OCI-LY3 (cell line): ENCODE data around the gene TTC14.

Experiments used
- H2AFZ ChIP-seq: fragments of 200-600, 300-600 bp; shearing (Covaris generic); 2 replicates; pipeline ENCODE4 v1.6.0; 2014; ENCODE audit warnings: antibody characterized with exemption, low read depth, low read length
- H3K27ac ChIP-seq: fragments of 200-600, 300-600 bp; sonication (generic); 2 replicates; pipeline ENCODE4 v1.5.1; 2014; ENCODE audit warnings: mild to moderate bottlenecking, low read length, moderate library complexity, mixed read lengths
- H3K27me3 ChIP-seq: fragments of 200-600, 300-600 bp; sonication (generic); 2 replicates; pipeline ENCODE4 v1.6.1; 2014; ENCODE audit warnings: low read depth, low read length, mixed read lengths
- H3K36me3 ChIP-seq: fragments of 200-600, 300-600 bp; sonication (generic); replicated peaks from 2 replicates; pipeline ENCODE3; 2014; ENCODE audit warnings: low read depth, low read length, mixed read lengths
- H3K4me1 ChIP-seq: fragments of 300-600, 200-600 bp; sonication (generic); 2 replicates; pipeline ENCODE4 v1.6.1; 2014; ENCODE audit warnings: low read length, mixed read lengths
- H3K4me2 ChIP-seq: fragments of 200-600, 300-600 bp; sonication (generic); 2 replicates; pipeline ENCODE4 v1.6.1; 2014; ENCODE audit warnings: low read length, mixed read lengths
- H3K4me3 ChIP-seq: fragments of 300-600, 200-600 bp; sonication (generic); 2 replicates; pipeline ENCODE4 v1.5.1; 2014; ENCODE audit warnings: antibody characterized with exemption, mild to moderate bottlenecking, low read length, moderate library complexity
- H3K79me2 ChIP-seq: fragments of 300-600, 200-600 bp; shearing (Covaris generic); 2 replicates; pipeline ENCODE4 v1.6.1; 2014; ENCODE audit warnings: mild to moderate bottlenecking, low read length, mixed read lengths
- H3K9ac ChIP-seq: fragments of 300-600, 200-600 bp; shearing (Covaris generic); 2 replicates; pipeline ENCODE4 v1.6.0; 2014; ENCODE audit warnings: mild to moderate bottlenecking, low read length, moderate library complexity
- H3K9me3 ChIP-seq: fragments of 200-600, 300-600 bp; shearing (Covaris generic); 2 replicates; pipeline ENCODE4 v1.6.1; 2014; ENCODE audit warnings: low read length, mixed read lengths; ENCODE audit not compliant: insufficient read depth
- H4K20me1 ChIP-seq: fragments of 200-600, 300-600 bp; sonication (generic); 2 replicates; pipeline ENCODE4 v1.6.1; 2016; ENCODE audit warnings: low read length, mixed read lengths; ENCODE audit not compliant: insufficient read depth
- CTCF ChIP-seq: fragments of 200-600, 300-600 bp; sonication (generic); IDR thresholded peaks from 2 replicates; pipeline ENCODE4 v1.5.1; 2014; ENCODE audit warnings: antibody characterized with exemption, low read length, low read depth
- EZH2phosphoT487 ChIP-seq: fragments of 200-600 bp; shearing (Covaris generic); IDR thresholded peaks from 2 replicates; pipeline ENCODE4 v1.6.1; 2018; ENCODE audit warnings: antibody characterized with exemption, mixed run types, low read depth

The TTC14 gene

DNA sequence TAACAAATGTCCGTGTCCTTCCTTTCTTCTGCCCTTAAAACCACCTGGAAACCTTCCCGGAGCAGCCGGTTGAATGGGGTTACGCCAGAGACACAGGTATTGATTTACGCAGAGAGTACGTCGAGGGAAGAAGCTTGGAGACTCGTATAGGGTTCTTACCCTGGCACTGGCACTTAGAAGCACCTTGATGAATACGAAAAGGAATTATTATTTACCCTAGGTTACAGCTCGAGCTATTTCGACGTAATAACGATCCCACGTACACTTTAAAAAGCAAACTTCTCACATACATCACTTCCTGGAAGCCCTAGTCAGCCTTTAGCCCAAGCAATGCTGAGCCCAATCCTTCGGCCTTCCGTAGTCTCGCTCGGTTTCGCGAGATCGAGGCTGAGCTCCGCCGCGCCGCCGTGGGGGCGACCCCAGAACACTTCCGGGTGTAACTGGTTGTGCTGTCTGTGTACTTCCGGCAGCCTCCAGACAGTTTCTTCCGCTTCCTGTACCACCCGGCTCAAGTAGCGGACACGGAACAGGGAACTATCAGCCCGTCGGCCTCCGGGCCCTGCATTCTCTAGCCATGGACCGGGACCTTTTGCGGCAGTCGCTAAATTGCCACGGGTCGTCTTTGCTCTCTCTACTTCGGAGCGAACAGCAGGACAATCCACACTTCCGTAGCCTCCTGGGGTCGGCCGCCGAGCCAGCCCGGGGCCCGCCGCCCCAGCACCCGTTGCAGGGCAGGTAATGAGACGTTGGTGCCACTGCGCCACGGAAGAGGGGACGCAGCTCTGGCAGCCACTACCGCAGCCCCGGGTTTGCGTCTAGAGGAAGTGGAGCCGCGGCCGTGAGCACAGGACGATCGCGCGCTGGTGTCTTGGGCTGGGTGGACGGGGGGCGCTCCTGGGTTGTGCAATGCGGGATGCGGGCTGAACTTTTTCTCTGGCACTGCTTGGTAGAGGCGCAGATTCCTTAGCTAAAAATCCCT is at the start of gene TTC14:
Gene TTC14, plus strand, starts transcription at position 476 of the 979 bp plus-strand sequence. Its CDS starts 99 bp downstream, at position 575.
- Histone ChIP-seq H3K27ac (peak within 1 kb of the TSS; percentile 86), H3K4me2 (peak within 1 kb of the TSS; percentile 87), H2AFZ (peak within 1 kb of the TSS; percentile 74), H3K4me3 (peak within 1 kb of the TSS; percentile 87), H3K27me3 (no peaks in the 10 kb centered on the region), H3K9ac (peak within 1 kb of the TSS; percentile 85), H3K9me3 (no peaks in the 10 kb centered on the region), H3K79me2 (peaks cover 26% of the 10 kb centered on the region), H3K36me3 (peaks cover 32% of the 10 kb centered on the region), H3K4me1 (peaks cover 13% of the 10 kb centered on the region), H4K20me1 (no peaks in the 10 kb centered on the region)
- TF ChIP-seq EZH2phosphoT487, result no peak
- peak; percentile 38 for TF ChIP-seq CTCF

- Histone ChIP-seq H2AFZ (no peak overlapping the region), H3K4me2 (no peak overlapping the region), H3K4me1 (no peaks in the 10 kb centered on the region), H3K79me2 (no peaks in the 10 kb centered on the region), H3K27me3 (no peaks in the 10 kb centered on the region), H4K20me1 (no peaks in the 10 kb centered on the region), H3K27ac (no peak overlapping the region), H3K4me3 (no peak overlapping the region), H3K9me3 (no peaks in the 10 kb centered on the region), H3K9ac (no peak overlapping the region), H3K36me3 (no peaks in the 10 kb centered on the region)
- no peak for TF ChIP-seq EZH2phosphoT487
- TF ChIP-seq CTCF, result no peak
Measured at GRCh38 chr3:180563406-180563805, 38.6 kb upstream of the TTC14 start.

DNA sequence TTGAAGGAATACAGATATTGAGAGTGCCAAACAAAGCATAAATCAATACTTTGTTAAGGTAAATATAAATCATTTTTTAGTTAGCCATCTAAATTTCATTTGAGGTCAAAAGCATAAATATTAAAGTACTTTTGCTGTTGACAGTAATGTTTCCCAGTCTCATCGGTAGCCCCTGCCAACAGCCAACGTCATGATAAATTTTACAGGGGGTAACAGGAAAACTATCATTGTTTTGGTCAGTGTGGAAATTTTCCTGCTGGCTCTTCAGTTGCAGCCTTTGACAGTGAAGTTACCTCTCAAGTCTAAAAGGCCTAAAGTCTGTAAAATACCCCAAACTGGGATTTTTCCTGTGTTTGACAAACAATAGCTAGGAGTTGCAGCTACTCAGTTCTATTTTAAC is 37.3 kb upstream of the TTC14 start:
- H3K27me3 ChIP-seq, result no peaks in the 10 kb centered on the region
- H2AFZ ChIP-seq, result no peak overlapping the region
- H3K9me3 ChIP-seq, result no peaks in the 10 kb centered on the region
- H3K27ac ChIP-seq, result no peak overlapping the region
- no peaks in the 10 kb centered on the region for H3K79me2 ChIP-seq
- H3K4me2 ChIP-seq, result no peak overlapping the region
- H4K20me1 ChIP-seq, result no peaks in the 10 kb centered on the region
- no peak overlapping the region for H3K4me3 ChIP-seq
- TF ChIP-seq CTCF (no peak), EZH2phosphoT487 (no peak)
- no peaks in the 10 kb centered on the region for H3K4me1 ChIP-seq
- H3K36me3 ChIP-seq, result no peaks in the 10 kb centered on the region
- no peak overlapping the region for H3K9ac ChIP-seq

DNA sequence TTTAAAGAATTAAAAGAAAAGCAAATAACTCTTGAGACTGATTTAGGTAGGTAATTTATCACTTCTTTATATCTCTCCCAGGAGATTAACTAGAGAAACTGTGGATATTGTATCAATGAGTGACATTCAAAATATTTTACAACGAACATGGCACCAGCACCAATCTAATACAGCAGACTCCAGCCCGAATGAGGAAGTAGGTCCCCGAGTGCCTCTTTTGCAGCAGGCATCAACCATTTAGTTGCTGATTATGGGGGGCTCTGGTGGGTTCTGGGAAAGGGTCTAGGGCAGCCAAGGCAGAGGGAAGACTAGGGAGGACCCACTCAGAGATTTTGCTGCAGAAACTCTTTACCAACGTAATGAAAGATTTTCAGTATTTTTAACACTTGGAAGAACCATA is 31.7 kb upstream of the TTC14 start:
- H2AFZ ChIP-seq, result peak overlapping the region; percentile 51

More for the DNA sequence above, 31.7 kb upstream of the TTC14 start:
- Histone ChIP-seq H3K4me3 (peak overlapping the region; percentile 47), H3K9ac (no peak overlapping the region), H3K4me2 (peak overlapping the region; percentile 48), H3K4me1 (peaks cover 29% of the 10 kb centered on the region), H3K27me3 (no peaks in the 10 kb centered on the region), H3K27ac (no peak overlapping the region), H3K9me3 (no peaks in the 10 kb centered on the region), H4K20me1 (no peaks in the 10 kb centered on the region), H3K36me3 (no peaks in the 10 kb centered on the region), H3K79me2 (no peaks in the 10 kb centered on the region)
- TF ChIP-seq EZH2phosphoT487 (no peak), CTCF (no peak)
